Measurements from ENCODE around the gene FRMD1. TPM values are rescaled to one million over a fixed set of nuclear protein-coding genes. Genes with fewer than 3 reads are reported as not detected.

The FRMD1 gene
- total and polyA plus RNA-seq, 2 of the 8 experiments (the other 6 are each of a cell fraction or from before 2014, with no cell fraction given), result 0.36 TPM; not detected in 1

DNA sequence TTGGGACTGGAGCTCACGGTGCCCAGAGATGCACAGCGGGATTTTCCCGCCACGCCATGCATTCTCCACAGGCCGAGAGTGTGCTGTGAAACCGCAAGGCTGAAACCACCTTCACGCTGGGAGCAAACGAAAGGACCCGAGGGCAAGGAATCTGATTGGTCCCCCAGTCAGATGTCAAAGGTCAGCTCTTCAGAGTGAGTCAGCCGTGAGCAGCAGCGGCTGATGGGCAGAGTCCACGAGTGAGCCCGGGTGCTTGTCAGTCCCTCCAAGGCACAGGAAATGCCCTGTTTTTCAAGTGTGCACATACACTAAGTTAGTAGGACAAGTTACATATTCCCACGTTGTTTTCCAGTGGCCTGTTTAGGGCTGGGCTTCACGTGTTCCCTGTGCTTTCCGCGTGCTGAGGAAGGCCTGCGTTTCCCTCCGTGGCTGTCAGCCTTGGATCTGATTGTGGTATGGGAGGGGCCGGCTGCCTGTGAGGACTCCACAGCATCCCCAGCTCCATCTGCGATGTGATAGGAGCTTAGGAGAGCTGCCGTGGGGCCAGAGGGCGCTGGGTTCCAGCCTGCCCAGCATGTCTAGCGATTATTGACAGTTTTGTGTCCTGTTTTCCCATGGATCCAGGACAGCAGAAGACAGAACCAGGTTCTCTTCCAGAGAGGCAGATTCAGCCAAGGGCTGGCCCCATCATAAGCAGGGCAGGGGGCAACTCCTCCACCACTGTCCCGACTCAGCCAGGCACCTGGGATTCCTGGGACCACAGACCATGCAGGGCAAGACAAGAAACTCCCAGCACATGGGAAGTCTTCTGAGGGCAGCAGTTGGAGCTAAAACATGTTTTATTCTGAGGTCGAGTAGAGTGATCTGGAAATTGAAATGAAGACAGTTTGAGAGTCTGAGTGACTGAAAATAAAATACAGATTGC lies 38.2 kb upstream of the FRMD1 start:
- no peak overlapping the region for H2BK120ac ChIP-seq (replicated peaks; ENCODE audit: low read depth, low read length)
- H3K4me3 ChIP-seq (ENCODE audit: extremely low read depth in 1 of 4, insufficient read depth in 2 of 4, low read depth in 3 of 4, low read length in 4 of 4), result no peak overlapping the region
- H3K18ac ChIP-seq (ENCODE audit: extremely low read depth, low read length), result no peak overlapping the region
- 84% methylated on average over 26 of the region's 26 CpGs; no CpG with 5 or more reads in 1 of the 2 experiments for WGBS, 2 experiments (ENCODE audit: extremely low coverage in 1 of 2, insufficient coverage in 1 of 2, insufficient read length in 1 of 2, insufficient replicate concordance in 2 of 2, low coverage in 1 of 2, low lambda C conversion rate in 2 of 2, missing lambda C conversion rate in 1 of 2)
- ChIA-PET POLR2A (ENCODE audit: partially characterized antibody) (no interaction called here), CTCF (ENCODE audit: partially characterized antibody) (interaction anchor here (0.6 to 3.6 kb wide), 24 partner anchors 9 to 389 kb away, joined by 3 to 71 read pairs (median 6); partner anchors contain the start of gene FRMD1)
- DNase-seq (ENCODE audit: low read depth in 1 of 2, low spot score in 2 of 2) (peak in 1 of 2 experiments; percentile 39), FAIRE-seq (no peak)
- H3K27ac ChIP-seq (ENCODE audit: low read depth, low read length), result no peak overlapping the region
- H3K36me3 ChIP-seq (ENCODE audit: control insufficient read depth in 2 of 4, insufficient read depth in 4 of 4, low read length in 3 of 4), result no peaks in the 10 kb centered on the region
- no peak overlapping the region for H3K9ac ChIP-seq (replicated peaks in 1 of 4; ENCODE audit: extremely low read depth in 1 of 4, low read depth in 3 of 4, low read length in 3 of 4)
- TF ChIP-seq EP300 (IDR thresholded peaks at IDR 0.05; ENCODE audit: borderline replicate concordance in 1 of 2, low read depth in 2 of 2, low read length in 2 of 2) (no peak), POLR2A (IDR thresholded peaks at IDR 0.05; ENCODE audit: control extremely low read depth in 1 of 2, low read depth in 2 of 2, low read length in 2 of 2) (no peak), RAD21 (IDR thresholded peaks at IDR 0.05 in 1 of 2, conservative IDR thresholded peaks at IDR 0.05 in 1 of 2; ENCODE audit: low read depth in 2 of 2, low read length in 2 of 2) (no peak), CREB1 (IDR thresholded peaks at IDR 0.05) (no peak), JUND (IDR thresholded peaks at IDR 0.05; ENCODE audit: low read length) (no peak), TAF1 (IDR thresholded peaks at IDR 0.05; ENCODE audit: low read depth, low read length) (no peak), NRF1 (IDR thresholded peaks at IDR 0.05; ENCODE audit: low read depth, low read length) (no peak), HDAC6 (IDR thresholded peaks at IDR 0.05; ENCODE audit: low read depth, low read length) (no peak), RNF2 (IDR thresholded peaks at IDR 0.05; ENCODE audit: borderline replicate concordance, low read depth, low read length, missing control alignments, poor library complexity, severe bottlenecking) (no peak), GTF2F1 (IDR thresholded peaks at IDR 0.05; ENCODE audit: borderline replicate concordance, low read depth, low read length) (no peak), EZH2 (IDR thresholded peaks at IDR 0.05; ENCODE audit: low read depth, low read length, severe bottlenecking) (no peak)
- H3K23ac ChIP-seq (ENCODE audit: insufficient read length), result no peak overlapping the region
- H3K56ac ChIP-seq (replicated peaks; ENCODE audit: insufficient read length, low read depth, low read length), result no peak overlapping the region
- H3K4me1 ChIP-seq (replicated peaks in 1 of 4; ENCODE audit: control insufficient read depth in 3 of 4, insufficient read depth in 4 of 4, low read length in 3 of 4), result peaks cover 0 to 3% (median 2%) of the 10 kb centered on the region in 4 experiments; a peak in 4 of 7 replicates
- H3K14ac ChIP-seq (ENCODE audit: insufficient read length), result no peak overlapping the region
- H3K23me2 ChIP-seq (ENCODE audit: low read depth, low read length), result peaks cover 11% of the 10 kb centered on the region; the same call in 1 of the 2 replicates
- H3K79me2 ChIP-seq (ENCODE audit: control insufficient read depth in 1 of 2, insufficient read depth in 2 of 2, low read length in 2 of 2), result no peaks in the 10 kb centered on the region
- no peak overlapping the region for H2BK5ac ChIP-seq (ENCODE audit: low read depth, low read length)
- H4K8ac ChIP-seq (ENCODE audit: extremely low read depth, insufficient read depth, low read length), result no peak overlapping the region; the same call in 1 of the 2 replicates
- H3K27me3 ChIP-seq (replicated peaks in 1 of 4; ENCODE audit: control insufficient read depth in 3 of 4, extremely low read depth in 1 of 4, insufficient read depth in 3 of 4, low read length in 3 of 4), result no peaks in the 10 kb centered on the region
- peaks cover 0 to 3% of the 10 kb centered on the region in 2 experiments; a peak in 1 of 4 replicates for H3K9me3 ChIP-seq (ENCODE audit: insufficient read depth in 2 of 2, low read depth in 1 of 2, low read length in 1 of 2)
- peak overlapping the region; percentile 11 for H4K91ac ChIP-seq (replicated peaks; ENCODE audit: insufficient read length, low read length)
- H2AK5ac ChIP-seq (ENCODE audit: low read depth, low read length), result 0 out of 2 replicates have a peak overlapping the region, but pooled peaks have one; percentile 24
- H2BK15ac ChIP-seq (ENCODE audit: low read length), result peak overlapping the region; percentile 53; the same call in 1 of the 2 replicates
- H4K5ac ChIP-seq (ENCODE audit: insufficient read length, low read depth, low read length), result no peak overlapping the region
- H3K4ac ChIP-seq (replicated peaks; ENCODE audit: insufficient read length, low read depth, low read length), result no peak overlapping the region
- H3K4me2 ChIP-seq (ENCODE audit: insufficient read depth in 1 of 2, low read depth in 2 of 2, low read length in 2 of 2), result no peak overlapping the region
- H2BK20ac ChIP-seq (ENCODE audit: low read length), result no peak overlapping the region
- H4K20me1 ChIP-seq (replicated peaks in 1 of 2; ENCODE audit: control insufficient read depth in 1 of 2, insufficient read depth in 2 of 2, low read length in 2 of 2), result peaks cover 0 to 3% of the 10 kb centered on the region in 2 experiments
- H3K79me1 ChIP-seq (ENCODE audit: low read depth, low read length), result no peaks in the 10 kb centered on the region
- H2AFZ ChIP-seq (ENCODE audit: low read length), result no peak overlapping the region
- H2BK12ac ChIP-seq (ENCODE audit: low read depth, low read length), result 0 out of 2 replicates have a peak overlapping the region, but pooled peaks have one; percentile 39
